SH-SY5Y (cell line): ENCODE measurements around the gene LCT.

Source experiments
- GATA2 ChIP-seq: IDR thresholded peaks from 2 replicates; pipeline ENCODE4 v1.6.1; 2011; ENCODE audit warnings: mild to moderate bottlenecking, low read depth, low read length
- GATA3 ChIP-seq: IDR thresholded peaks from 2 replicates; pipeline ENCODE4 v1.6.1; 2011; ENCODE audit warnings: low read depth, mild to moderate bottlenecking, low read length, moderate library complexity

The LCT gene

DNA sequence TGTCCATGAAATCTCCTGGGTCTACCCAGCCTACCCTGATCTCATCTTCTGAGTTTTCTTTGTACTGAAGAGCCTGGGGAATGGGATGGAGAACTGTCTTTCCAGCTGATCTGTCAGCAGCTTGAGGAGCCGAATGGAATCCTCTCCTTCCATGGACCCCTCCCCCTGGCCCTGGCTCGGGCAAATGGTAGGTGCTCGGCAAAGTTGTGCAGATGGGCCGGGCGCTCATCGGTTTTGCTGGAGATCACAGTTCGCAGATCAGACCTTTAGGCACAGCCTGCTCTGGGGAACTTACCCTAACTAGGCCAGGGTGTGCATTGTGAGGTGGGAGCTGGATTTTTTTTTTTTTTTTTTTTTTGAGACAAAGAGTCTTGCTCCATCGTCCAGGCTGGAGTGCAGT, 40.4 kb downstream of the LCT start:
- TF ChIP-seq GATA2: no peak
- no peak for TF ChIP-seq GATA3

- TF ChIP-seq GATA2: no peak
Measured at GRCh38 chr2:135792401-135793150, 44.4 kb downstream of the LCT start.

DNA sequence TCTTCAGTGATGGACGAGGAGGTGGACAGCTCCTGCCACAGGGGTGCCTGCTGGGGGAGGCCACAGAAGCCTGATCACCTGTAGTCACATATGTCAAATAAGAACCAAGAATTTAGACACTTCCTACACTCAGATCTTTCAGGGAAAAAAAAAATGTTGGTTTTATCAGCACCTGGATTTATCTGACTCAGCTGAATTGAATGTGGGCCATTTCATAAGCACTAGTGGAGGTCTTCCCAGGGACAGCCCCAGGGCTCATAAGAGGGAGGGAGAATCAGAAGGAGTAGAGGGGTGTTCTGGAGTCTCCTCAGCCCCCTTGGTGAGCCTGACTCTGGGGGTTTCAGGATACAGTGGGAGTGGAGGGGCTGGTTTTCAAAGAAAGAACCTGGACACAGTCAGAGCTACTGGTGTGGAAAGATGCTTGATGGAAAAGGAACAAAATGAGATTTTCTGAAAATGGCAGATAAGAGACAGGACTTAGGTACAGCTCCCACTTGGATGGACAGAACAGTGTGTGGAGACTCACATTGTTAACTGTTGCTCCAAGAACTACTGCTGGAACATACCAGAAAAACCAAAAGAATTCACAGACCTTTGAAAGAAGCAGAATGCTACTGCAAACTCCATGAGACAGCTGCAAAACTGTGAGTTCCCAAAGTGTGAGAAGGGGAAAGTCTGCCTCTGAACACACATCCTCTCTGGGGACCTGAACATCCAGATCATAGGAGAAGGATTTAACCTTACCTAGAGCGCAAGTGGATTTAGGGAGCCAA, 45.4 kb downstream of the LCT start:
- no peak for TF ChIP-seq GATA2
- no peak for TF ChIP-seq GATA3

GRCh38 chr2:135790423-135790822, 46.6 kb downstream of the LCT start:
- TF ChIP-seq GATA2 (no peak), GATA3 (no peak)

- TF ChIP-seq GATA3 (no peak), GATA2 (no peak)
Measured at GRCh38 chr2:135786823-135787222, 50.2 kb downstream of the LCT start.

GRCh38 chr2:135785032-135785431, 52.0 kb downstream of the LCT start:
- TF ChIP-seq GATA3: no peak

- no peak for TF ChIP-seq GATA3
- TF ChIP-seq GATA2: no peak
Measured at GRCh38 chr2:135783439-135783838, 53.5 kb downstream of the LCT start.

- no peak for TF ChIP-seq GATA3
Measured at GRCh38 chr2:135782231-135782630, 54.8 kb downstream of the LCT start.

DNA sequence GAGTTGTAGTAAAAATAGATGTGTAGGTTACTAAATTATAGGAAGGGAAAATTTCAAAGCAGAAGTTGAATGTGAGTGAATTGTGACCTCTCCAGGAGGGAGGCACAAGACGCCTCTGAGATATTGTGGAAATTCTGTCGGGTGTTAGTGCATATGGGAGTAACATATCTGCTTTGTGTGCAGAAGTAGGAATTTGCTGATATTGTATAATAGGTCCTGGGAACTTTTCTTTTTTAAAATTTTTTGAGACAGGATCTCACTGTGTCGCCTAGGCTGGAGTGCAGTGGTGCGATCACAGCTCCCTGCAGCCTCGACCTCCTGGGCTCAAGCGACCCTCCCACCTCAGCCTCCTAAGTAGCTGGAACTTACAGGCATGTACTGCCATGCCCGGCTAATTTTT, 60.6 kb downstream of the LCT start:
- TF ChIP-seq GATA3: no peak

DNA sequence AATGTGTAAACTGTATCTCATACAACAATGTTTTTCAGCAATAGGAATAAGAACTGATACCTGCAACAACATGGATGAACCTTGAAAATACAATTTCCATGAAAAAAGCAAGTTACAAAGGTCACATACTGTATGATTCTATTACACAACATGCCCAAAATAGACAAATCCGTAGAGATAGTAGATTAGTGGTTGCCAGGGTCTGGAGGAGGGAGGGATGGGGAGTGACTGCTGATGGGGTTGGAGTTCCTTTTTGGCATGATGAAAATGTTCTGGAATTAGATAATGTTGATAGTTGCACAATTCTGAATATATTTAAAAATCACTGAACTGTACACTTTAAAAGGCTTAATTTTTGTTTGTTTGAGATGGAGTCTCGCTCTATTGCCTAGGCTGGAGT, 61.6 kb downstream of the LCT start:
- no peak for TF ChIP-seq GATA2
- no peak for TF ChIP-seq GATA3

DNA sequence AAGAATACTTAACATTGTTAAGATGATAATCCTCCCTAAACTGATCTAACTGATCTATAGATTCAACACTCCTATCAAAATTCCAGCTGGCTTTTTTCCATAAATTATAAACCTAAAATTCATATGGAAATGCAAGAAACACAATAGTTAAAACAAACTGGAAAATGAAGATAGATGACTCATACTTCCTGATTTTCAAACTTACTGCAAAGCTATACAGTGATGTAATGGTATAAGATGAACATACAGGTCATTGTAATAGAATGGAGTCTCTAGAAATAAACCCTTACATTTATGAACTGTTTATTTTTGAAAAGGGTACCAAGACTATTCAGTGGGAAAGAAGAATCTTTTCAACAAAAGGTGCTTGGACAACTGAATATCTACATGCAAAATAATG, 63.1 kb downstream of the LCT start:
- TF ChIP-seq GATA2 (no peak), GATA3 (no peak)

DNA sequence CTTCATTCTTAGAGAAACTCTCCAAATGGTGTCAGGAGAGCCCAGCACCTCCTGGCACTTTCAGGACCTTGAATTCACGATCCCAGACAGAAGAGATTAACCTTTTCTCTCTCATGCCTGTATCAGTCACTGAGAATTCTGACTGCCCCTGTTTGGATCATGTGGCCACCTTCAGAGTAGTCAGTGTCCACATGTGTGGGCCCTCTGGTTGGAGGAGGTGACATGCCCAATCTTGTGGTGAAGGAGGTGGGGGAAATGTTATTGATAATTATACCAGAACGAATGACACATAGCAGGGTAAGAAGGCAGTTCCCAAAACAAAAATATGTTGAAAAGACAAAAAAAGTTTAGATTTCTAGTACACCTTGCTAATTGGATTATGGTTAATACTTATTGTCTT, 63.7 kb downstream of the LCT start:
- TF ChIP-seq GATA2 (no peak), GATA3 (no peak)

GRCh38 chr2:135768863-135769262, 68.1 kb downstream of the LCT start:
- TF ChIP-seq GATA3 (no peak), GATA2 (no peak)

GRCh38 chr2:135762530-135762929, 74.5 kb downstream of the LCT start:
- no peak for TF ChIP-seq GATA3
- no peak for TF ChIP-seq GATA2

DNA sequence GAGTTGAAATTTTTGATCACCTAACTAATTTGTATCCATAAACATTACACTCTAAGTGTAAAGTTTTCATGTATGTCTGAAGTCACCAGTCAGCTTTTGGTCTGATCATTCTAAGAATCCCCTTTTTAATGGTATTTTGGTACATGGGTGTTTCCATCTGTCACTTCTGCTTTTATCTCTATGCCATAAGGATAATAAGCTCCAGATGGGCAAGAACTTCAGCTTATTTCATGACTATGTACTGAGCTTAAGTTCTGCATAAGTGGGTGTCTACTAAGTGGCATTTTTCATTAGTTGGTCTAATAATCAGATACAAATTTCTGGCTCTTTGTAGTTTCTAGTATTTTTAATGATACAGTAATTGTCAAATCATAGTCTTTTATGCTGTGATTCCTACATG, 75.0 kb downstream of the LCT start:
- TF ChIP-seq GATA3: no peak
- no peak for TF ChIP-seq GATA2

DNA sequence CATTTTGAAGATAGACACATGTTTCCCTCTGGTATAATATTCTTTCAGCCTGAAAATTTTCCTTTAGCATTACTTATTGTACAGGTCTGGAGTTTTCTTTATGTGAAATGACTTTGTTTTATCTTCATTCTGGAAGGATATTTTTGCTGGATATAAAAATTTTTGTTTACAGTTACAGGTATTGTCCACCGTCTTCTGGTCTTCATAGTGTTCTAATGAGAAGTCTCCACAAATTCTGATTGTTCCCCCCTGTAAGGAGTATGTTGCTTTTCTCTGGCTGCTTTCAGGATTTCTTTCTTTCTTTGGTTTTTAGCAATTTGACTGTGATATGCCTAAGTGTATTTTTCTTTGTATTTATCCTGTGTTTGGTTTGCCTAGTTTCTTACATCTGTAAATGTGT, 80.3 kb downstream of the LCT start:
- TF ChIP-seq GATA2 (no peak), GATA3 (no peak)

GRCh38 chr2:135755573-135755972, 81.4 kb downstream of the LCT start:
- TF ChIP-seq GATA3 (no peak), GATA2 (no peak)
